PC-9 (cell line): ENCODE measurements around the gene FAM184A. TPM values are rescaled to one million over a fixed set of nuclear protein-coding genes. Genes with fewer than 3 reads are reported as not detected.

Experiments
- BruUV-seq: library from RNA; stranded (reverse); fragments of 400-500 nt; replicated peaks from 2 replicates; lab custom pipeline; 2021; lab: Mats Ljungman, UMichigan
- CTCF ChIA-PET: fragments of 300-600 bp; sonication (Branson Sonifier 250); formaldehyde crosslinking; loops from one replicate; lab custom pipeline; 2022; ENCODE audit warnings: antibody characterized with exemption; lab: Charles Lee
- POLR2A ChIA-PET: fragments of 300-600 bp; sonication (Branson Sonifier 250); formaldehyde crosslinking; loops from one replicate; lab custom pipeline; 2022; ENCODE audit warnings: antibody characterized with exemption; ENCODE audit not compliant: unreplicated experiment; lab: Charles Lee
- DNase-seq, 2 experiments: peaks; one replicate each; pipeline versions ENCODE4 v3.0.0 to v3.0.0-alpha.2; 2015 to 2022; ENCODE audit warnings: mixed read lengths in 1 of 2
- H2AFZ ChIP-seq: fragments of 200-600 bp; sonication (generic); 2 replicates; pipeline ENCODE4 v1.8.1; 2017; ENCODE audit warnings: antibody characterized with exemption
- H3F3A ChIP-seq: fragments of 200-600 bp; sonication (generic); 2 replicates; pipeline ENCODE4 v1.8.1; 2017; ENCODE audit warnings: antibody characterized with exemption, mild to moderate bottlenecking, low read depth; ENCODE audit not compliant: insufficient read depth
- H3K27ac ChIP-seq: fragments of 200-600 bp; sonication (generic); 2 replicates; pipeline ENCODE4 v1.6.1; 2016; ENCODE audit warnings: mixed run types
- H3K27me3 ChIP-seq: fragments of 200-600 bp; sonication (generic); 2 replicates; pipeline ENCODE4 v1.6.1; 2016; ENCODE audit warnings: low read depth, mixed run types; ENCODE audit not compliant: insufficient read depth
- H3K36me3 ChIP-seq: fragments of 200-600 bp; sonication (generic); 2 replicates; pipeline ENCODE4 v1.6.1; 2016; ENCODE audit warnings: low read depth, mixed run types
- H3K4me1 ChIP-seq: fragments of 200-600 bp; sonication (generic); replicated peaks from 2 replicates; pipeline ENCODE4 v1.6.1; 2016; ENCODE audit warnings: mixed run types; ENCODE audit not compliant: insufficient read depth
- H3K4me2 ChIP-seq: fragments of 200-600 bp; sonication (generic); 2 replicates; pipeline ENCODE4 v1.6.1; 2017; ENCODE audit warnings: mixed run types
- H3K4me3 ChIP-seq: fragments of 200-600 bp; sonication (generic); 2 replicates; pipeline ENCODE4 v1.6.1; 2016; ENCODE audit warnings: mixed run types
- H3K79me2 ChIP-seq: fragments of 200-600 bp; sonication (generic); 2 replicates; pipeline ENCODE4 v1.6.1; 2017; ENCODE audit warnings: low read depth, mixed run types
- H3K9me2 ChIP-seq: fragments of 200-600 bp; sonication (generic); 2 replicates; pipeline ENCODE4 v1.8.1; 2017; ENCODE audit warnings: mild to moderate bottlenecking; ENCODE audit not compliant: insufficient read depth
- H3K9me3 ChIP-seq: fragments of 200-600 bp; sonication (generic); 2 replicates; pipeline ENCODE4 v1.8.1; 2016; ENCODE audit warnings: low read depth; ENCODE audit not compliant: insufficient read depth
- H4K20me1 ChIP-seq: fragments of 200-600 bp; sonication (generic); 2 replicates; pipeline ENCODE4 v1.8.1; 2017; ENCODE audit not compliant: insufficient read depth
- CTCF ChIP-seq: fragments of 200-600 bp; sonication (generic); conservative IDR thresholded peaks from 2 replicates; pipeline ENCODE4 v1.6.1; 2017; ENCODE audit warnings: mixed run types, antibody characterized with exemption, mild to moderate bottlenecking, moderate library complexity
- EZH2 ChIP-seq: fragments of 200-600 bp; sonication (generic); IDR thresholded peaks from 2 replicates; pipeline ENCODE4 v1.8.0; 2017; ENCODE audit warnings: antibody characterized with exemption, low read depth
- intact Hi-C: fragments of 100-400 bp; cut with micrococcal nuclease; formaldehyde crosslinking; loops from one replicate; pipeline ENCODE4 v1.10.0; 2022; ENCODE audit not compliant: unreplicated experiment
- total RNA-seq: library from RNA; stranded (reverse); gene quantifications from 2 replicates; pipeline ENCODE4 v1.2.3, GENCODE V29; 2021

Gene FAM184A
- total RNA-seq, 1 experiment from 2014 or later = 0.85 TPM

GRCh38 chr6:118971682-118972081 lies 106.8 kb downstream of the FAM184A start:
- ChIA-PET POLR2A (no interaction called here), CTCF (no interaction called here)
- Histone ChIP-seq H3F3A (no peaks in the 10 kb centered on the region), H3K9me2 (no peaks in the 10 kb centered on the region), H3K27me3 (no peaks in the 10 kb centered on the region), H3K4me1 (no peaks in the 10 kb centered on the region), H3K36me3 (no peaks in the 10 kb centered on the region), H3K27ac (no peak overlapping the region), H4K20me1 (no peaks in the 10 kb centered on the region), H2AFZ (no peak overlapping the region), H3K79me2 (no peaks in the 10 kb centered on the region), H3K4me2 (no peak overlapping the region), H3K4me3 (no peak overlapping the region), H3K9me3 (no peaks in the 10 kb centered on the region)
- no peak for TF ChIP-seq EZH2
- TF ChIP-seq CTCF = no peak
- intact Hi-C loops = loop anchor here (5.0 to 10.0 kb wide), 2 partner anchors 407 to 639 kb away; no protein-coding TSS in a partner anchor
- DNase-seq = no peak
- BruUV-seq = no TSS peak

GRCh38 chr6:118970866-118971265 lies 107.6 kb downstream of the FAM184A start:
- Histone ChIP-seq H3K27me3 (no peaks in the 10 kb centered on the region), H3K4me1 (no peaks in the 10 kb centered on the region), H2AFZ (no peak overlapping the region), H4K20me1 (no peaks in the 10 kb centered on the region), H3K27ac (no peak overlapping the region), H3K36me3 (no peaks in the 10 kb centered on the region), H3K4me3 (no peak overlapping the region), H3K79me2 (no peaks in the 10 kb centered on the region), H3K9me2 (no peaks in the 10 kb centered on the region), H3K9me3 (no peaks in the 10 kb centered on the region), H3K4me2 (no peak overlapping the region), H3F3A (no peaks in the 10 kb centered on the region)
- intact Hi-C loops = loop anchor here (5.0 to 10.0 kb wide), 2 partner anchors 406 to 639 kb away; no protein-coding TSS in a partner anchor
- no TSS peak for BruUV-seq
- CTCF ChIA-PET = no interaction called here
- no peak for TF ChIP-seq EZH2
- no peak for TF ChIP-seq CTCF
- no peak for DNase-seq
- POLR2A ChIA-PET = no interaction called here

- TF ChIP-seq EZH2 = no peak
- TF ChIP-seq CTCF = peak; percentile 64
- no peaks in the 10 kb centered on the region for H4K20me1 ChIP-seq
- no peaks in the 10 kb centered on the region for H3K79me2 ChIP-seq
- POLR2A ChIA-PET = interaction anchor here (0.6 kb wide), 1 partner anchor 1019 kb away, joined by 5 read pairs; no protein-coding TSS in a partner anchor
- DNase-seq = no peak
- no peaks in the 10 kb centered on the region for H3K4me1 ChIP-seq
- H3K4me3 ChIP-seq = no peak overlapping the region
- H3K4me2 ChIP-seq = no peak overlapping the region
- no peaks in the 10 kb centered on the region for H3F3A ChIP-seq
- CTCF ChIA-PET = interaction anchor here (1.4 kb wide), 1 partner anchor 142 kb away, joined by 7 read pairs; no protein-coding TSS in a partner anchor
- intact Hi-C loops = loop anchor here (2.0 kb wide), 1 partner anchor 142 kb away; no protein-coding TSS in a partner anchor
- no TSS peak for BruUV-seq
- H3K36me3 ChIP-seq = no peaks in the 10 kb centered on the region
- no peaks in the 10 kb centered on the region for H3K27me3 ChIP-seq
- no peaks in the 10 kb centered on the region for H3K9me2 ChIP-seq
- H3K27ac ChIP-seq = no peak overlapping the region
- no peak overlapping the region for H2AFZ ChIP-seq
- H3K9me3 ChIP-seq = no peaks in the 10 kb centered on the region
Observed at GRCh38 chr6:118968416-118968815, 110.0 kb downstream of the FAM184A start.
